Measurements from ENCODE around the gene FAM20A.
"Not testable (repeated sequence)": the region's sequence is repeated elsewhere in the genome, so short reads cannot be mapped to it uniquely, and the experiment has no call there.

Gene FAM20A

DNA sequence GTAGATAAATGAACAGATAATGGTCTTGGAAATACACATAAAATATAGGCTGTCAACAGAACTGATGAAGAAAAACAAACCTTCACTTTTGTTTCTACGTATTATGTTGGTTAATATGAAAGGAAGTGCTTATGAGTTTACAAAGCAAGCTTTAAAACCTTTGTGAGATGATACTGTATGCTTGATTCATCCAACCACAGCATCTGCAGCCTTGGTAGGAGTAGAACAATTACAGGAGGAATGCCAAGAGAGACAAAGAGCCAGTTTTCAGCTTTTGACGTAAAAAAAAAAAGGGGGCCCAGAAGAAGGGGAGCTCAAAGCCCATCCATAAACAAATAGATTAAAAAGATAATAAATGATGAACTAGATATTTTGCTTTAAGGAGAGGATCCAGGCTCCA lies 13.3 kb downstream of the FAM20A start:
- no peak for DNase-seq

DNA sequence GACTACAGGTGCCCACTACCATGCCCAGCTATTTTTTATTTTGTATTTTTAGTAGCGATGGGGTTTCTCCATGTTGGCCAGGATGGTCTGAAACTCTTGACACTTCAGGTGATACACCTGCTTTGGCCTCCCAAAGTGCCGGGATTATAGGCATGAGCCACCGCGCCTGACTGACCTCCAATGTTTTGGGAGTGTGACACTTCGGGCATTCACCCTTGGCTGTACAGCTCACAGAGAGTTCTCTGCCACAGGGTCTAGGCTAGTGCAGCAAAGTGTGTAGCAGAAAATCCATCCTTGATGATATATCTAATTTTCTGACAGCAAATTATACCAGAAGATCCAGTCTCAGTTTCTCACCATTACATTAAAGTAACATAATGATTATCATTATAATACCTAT lies 14.1 kb downstream of the FAM20A start:
- no peak for DNase-seq

DNA sequence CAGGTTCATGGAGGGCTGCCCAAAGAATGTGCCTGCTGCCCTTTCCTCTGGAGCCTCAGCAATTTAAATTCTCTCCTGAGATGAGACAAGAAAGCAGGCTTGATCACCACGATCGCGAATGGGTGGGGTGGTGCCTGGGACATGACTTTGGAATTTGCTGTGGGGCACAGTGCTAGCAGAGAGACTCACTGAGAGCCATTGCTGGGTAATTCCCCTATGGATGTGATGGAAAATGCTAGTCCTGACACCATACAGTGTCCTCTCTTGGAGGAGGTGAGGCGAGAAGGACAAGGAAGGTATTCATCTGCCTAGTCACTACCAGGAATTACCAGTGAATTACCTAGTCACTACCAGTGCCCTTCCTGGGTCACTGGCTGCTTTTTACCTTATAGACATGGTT lies 15.5 kb downstream of the FAM20A start:
- DNase-seq, result no peak

DNA sequence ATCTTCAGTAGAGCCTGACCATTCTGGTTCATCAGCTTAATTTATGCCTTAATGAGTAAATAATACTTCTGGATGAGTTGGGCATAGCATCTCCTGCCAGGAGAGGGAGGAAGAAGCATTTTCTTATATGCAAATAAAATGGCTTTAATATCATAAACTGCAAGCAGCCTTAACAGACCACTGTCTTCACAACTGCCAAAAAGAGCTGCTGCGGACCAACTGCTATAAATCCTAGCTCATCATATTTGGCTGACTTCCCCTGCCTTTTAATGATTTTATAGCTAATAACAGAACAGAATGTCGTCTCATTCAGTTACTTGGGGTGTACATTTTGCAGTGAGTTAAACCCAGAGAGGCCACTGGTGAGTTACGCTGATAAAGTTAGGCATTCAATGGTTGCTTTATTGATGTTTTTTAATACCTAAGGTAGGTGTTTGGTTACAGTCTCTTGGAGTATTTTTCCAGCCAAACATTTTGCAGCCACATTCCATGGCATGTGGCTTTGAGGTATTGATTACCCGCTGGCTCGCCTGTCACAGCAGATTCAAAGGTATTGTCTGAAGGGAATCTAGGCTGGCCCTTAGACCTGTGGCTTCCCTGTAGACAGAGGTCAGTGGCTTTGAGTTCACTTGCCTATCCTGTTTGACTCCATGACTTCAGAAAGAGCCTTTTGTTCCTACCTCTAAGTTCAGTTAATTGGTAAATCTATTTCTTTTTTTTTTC lies 16.4 kb downstream of the FAM20A start:
- no peak for DNase-seq

DNA sequence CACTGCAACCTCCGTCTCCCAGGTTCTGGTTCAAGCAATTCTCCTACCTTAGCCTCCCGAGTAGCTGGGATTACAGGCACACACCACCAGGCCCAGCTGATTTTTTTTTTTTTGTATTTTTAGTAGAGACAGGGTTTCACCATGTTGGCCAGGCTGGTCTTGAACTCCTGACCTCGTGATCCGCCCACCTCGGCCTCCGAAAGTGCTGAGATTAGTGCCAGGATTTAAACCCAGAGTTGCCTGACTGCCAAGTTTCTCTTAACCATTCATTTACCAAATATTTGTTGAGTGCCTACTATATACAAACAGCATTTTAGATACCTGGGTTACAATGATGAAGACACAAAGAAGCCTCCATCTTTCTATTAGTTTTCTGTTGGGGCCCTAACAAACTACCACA lies 18.3 kb downstream of the FAM20A start:
- DNase-seq, result not testable (repeated sequence)

DNA sequence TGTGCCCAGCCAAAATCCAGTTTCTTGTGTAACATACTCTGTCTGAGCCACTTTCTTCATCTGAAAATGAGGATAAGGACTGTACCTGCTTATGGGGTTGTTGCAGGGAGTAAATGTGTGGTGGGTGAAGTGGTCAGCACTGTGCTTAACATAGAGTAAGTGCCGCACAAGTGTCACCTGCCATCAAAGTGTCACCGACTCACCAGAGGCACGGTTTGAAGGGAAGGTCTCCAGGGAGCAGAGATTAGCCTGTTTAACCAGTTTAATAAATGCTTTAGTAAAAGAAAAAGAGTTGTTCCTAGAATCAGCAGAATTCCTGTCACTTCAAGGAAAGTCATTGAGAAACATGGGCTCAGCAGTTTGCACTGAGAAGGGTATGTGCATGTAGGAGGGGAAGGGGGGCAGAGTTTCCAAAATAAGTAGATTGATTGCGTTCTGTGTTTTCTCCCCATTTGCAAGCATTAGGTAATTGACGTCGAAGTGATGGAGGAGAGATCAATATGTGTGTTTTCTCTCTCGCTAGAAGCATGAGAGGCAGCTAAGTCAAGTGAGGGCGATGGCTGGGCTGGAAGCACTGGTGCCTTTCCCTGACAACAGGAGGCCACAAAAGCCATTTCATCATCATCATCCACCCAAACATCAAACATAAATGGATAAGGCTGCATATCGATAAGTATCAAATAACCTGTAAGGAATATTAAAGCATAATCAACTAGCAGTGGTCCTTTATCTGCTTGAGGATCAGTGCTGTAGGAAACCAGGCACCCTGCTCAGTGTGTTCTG lies 19.1 kb downstream of the FAM20A start:
- DNase-seq, result no peak

DNA sequence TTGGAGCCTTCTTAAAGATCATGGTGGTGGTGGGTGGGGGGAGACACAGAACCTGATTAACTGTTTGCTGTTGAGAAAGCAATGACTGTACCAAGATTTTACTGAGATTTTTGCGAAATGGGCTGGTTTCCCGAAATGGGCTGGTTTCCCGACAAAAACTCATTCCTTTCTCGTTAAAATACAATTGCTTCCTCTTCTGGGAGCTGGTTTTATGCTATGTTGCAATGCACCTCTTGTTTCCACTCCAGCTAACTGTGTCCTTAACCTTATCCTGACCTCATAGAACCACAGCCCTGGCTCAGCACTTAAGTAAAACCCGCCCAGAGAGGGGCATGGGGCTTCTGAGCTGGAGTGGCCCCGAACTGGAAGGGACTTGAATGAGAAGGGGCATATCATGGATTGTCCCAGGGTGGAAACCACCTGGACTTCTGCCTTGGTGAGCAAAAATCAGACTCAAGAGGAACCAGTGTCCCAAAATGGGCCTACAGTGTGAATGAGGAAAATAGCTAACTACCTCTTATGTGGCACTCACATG lies 20.9 kb downstream of the FAM20A start:
- peak; percentile 6 to 71 for DNase-seq

DNA sequence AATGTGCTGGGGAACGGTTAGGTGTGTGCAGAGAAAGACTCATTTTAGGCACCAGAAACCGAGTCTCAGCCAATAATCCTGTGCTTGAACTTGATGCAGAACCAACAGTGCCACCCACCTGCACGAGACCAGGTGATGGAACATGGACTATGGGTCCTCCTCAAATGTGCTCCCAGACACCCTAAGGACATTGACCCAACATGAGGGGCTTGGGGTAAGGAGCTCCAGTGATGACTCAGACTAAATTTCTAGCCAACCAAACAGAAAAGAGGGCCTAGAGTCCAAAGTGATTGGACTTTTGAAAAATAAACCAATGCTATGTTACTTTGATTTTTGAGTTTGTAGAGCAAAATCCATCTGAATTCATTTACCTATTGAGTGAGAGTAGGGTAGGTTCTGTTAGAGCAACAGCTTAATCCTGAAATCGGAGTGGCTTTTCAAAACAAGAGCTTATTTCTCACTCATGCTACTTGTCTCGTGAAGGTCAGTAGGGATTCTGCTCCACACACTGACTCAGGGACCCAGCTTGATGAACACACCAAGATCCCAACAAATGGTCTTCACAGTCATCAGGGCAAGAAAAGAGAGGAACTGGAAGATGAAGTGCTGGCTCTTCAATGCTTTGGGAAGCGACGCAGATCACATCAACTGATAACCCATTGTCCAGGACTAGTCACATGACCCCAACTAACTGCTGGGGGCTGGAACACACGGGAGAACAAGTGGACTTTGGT lies 21.8 kb downstream of the FAM20A start:
- no peak for DNase-seq

DNA sequence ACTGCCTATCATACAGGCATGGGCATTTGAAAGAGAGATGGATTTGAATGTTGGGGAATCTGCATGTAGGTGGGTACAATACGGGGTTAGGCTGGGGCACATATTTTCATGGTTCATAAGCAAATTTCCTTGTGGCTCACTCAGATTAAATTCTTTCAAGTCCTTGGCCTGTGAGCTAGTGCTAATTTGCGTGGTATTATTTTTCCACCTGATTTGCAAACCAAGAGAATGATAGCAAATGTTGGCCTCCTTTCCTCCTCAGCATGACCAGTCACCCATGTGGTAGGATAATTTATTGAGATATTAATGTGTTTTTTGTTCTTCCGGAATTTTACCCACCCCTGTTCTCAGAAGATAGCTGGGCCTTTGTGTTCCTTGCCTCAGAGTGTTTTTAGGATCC lies 22.9 kb downstream of the FAM20A start:
- DNase-seq, result no peak

DNA sequence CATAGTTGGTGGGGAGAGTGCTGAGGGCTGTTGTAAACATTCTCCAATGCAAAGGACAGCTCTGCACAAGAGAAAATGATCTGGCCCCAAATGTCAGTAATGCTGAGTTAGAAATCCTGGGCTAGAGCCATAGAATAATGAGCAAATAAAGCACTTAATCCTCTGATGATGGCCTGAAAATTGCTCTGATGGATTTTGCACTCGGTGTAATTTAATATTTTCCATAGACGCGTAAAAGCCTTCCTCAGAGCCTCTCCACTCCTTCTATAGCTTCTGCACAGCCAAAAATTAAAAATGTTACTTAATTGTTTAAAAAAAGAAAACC lies 23.7 kb downstream of the FAM20A start:
- no peak for DNase-seq

DNA sequence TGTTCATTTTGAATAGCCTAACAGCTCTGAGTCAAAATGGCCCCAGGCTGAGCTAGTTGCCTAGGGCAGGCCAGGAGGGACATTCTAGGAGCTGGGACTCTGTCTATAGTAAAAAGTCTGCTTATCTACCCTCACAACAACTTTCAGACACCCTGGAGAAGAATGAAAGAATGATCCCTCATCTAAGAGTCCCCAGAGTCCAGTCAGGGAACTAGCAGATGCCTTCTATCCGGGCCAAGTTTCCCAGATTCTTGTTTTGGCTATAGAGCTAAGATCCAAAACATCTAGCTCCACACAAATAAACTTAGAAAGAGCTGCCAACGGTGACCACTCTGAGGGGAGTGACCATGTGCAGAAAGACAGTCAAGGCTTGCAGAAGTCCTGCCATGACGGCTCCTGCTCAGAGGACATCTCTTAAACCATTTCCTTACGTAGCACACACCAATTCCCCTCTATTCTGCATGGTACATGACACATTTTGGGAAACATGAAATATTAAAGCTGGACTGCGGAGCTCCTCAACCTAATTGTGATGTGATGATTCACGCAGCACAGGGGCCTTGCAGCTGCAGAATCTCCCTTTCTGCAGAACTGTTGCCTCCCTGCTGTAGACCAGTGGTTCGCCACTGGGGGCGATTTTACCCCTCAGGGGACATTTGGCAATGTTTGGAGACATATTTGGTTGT lies 24.2 kb downstream of the FAM20A start:
- no peak for DNase-seq

DNA sequence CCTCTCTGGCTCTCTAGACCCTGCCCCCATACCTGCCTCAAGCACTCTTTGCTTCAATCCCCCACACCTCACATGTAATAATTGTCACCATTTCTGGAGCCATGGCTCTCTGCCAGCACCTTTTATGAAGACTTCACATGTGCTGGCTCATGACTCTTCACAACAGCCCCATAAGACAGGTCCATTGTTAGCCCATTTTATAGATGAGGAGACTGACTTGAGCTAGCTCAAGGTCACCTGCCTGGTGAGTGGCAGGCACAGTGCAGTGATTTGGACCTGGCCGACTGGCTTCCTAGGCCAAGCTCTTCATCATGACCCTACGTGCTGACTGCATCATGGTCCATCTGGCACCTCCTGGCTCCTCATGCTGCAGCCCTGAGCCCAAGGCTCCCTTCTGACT lies 25.0 kb downstream of the FAM20A start:
- no peak for DNase-seq

DNA sequence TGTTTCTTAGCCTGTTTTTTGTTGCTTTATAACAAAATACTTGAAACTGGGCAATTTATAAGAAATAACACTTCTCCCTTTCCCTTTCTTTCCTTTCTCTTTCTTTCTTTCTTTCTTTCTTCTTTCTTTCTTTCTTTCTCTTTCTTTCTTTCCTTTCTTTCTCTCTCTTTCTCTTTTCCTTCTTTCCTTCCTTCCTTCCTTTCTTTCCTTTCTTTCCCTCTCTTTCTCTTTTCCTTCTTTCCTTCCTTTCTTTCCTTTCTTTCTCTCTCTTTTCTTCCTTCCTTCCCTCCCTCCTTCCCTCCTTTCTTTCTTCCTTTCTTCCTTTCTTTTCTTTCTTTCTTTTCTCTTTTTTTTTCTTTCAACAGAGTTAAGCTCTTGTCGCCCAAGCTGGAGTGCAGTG lies 27.8 kb downstream of the FAM20A start:
- no peak for DNase-seq

DNA sequence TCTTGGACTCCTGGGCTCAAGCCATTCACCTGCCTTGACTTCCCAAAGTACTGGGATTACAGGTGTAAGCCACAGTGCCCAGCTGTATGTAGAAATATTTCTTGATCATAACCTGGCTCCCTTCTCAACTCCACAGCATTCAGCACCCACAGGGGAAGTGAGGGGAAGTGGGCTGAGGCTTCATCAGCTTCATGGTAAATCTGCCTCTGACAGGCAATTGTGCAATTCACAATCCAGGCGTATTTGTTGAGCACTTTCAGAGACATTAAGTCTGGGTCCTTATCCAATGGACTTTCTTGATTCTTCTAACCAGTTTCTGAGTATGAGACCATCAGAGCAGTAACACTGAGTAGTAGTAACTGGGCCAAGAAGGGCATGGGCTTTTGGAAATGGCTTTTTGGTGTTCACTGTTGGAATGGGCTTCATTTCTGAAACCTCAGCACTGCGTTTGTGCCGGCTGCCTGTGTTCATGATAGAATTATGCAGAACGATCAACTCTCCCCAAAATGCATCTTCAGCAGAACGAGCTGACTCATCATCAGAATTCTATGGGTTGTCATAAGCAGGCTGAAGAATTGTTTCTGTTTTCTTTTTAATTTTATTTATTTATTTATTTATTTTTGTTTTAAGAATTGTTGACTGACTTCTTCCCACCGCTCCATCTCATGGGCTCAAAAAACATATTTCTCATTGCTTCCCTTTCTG lies 28.9 kb downstream of the FAM20A start:
- DNase-seq, result no peak

DNA sequence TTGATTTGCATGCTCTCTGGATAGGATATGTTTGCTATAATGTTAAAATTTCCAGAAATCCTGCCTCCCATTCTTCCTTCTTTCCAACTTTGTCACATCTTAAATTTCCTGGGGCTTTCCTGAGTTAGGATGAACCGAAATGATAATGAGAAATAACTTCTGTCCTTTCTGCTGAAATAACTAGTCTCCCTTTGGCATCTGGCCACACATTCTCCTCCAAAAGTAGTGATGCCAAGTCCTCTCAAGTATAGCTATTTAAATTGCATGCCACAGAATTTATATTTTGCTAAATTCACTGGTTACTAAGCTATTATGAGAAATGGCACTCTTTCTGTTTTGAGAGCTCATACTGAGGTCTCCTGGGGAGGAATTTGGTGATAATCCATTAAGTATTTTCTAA lies 30.6 kb downstream of the FAM20A start:
- no peak for DNase-seq

DNA sequence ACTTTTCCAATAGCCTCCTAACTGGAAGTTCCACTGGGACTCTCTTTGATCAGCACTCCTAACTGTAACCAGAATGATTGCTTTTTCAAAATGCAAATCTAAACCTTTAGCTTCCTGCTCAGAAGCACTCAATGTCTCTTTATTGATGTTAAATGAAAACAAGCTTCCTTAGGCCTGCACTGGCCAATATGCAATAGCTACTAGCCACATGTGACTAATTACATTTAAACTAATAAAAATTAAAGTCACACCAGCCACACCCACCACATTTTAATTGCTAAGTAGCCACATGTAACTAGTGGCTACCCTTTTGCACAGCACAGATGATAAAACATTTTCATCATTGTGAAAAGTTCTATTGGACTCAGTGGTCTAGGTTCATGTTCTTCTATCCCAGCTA lies 31.8 kb downstream of the FAM20A start:
- DNase-seq, result no peak

DNA sequence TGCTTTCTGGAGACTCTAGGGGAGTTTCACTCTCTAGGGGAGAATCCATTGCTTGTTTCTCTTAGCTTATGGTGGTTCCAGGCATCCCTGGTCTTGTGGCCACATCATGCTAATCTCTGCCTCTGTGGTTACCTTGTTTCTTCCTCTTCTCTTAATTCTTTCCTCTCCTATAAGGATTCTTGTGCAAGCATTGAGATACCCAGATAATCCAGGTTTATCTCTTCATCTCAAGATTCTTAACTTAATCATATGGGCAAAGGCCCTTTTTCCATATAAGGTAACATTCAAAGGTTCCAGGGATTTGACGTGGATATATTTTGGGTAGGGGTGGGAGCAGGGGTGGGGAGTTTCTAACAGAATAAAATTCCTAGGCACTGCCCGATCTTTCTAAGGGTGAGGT lies 32.6 kb downstream of the FAM20A start:
- DNase-seq, result no peak

DNA sequence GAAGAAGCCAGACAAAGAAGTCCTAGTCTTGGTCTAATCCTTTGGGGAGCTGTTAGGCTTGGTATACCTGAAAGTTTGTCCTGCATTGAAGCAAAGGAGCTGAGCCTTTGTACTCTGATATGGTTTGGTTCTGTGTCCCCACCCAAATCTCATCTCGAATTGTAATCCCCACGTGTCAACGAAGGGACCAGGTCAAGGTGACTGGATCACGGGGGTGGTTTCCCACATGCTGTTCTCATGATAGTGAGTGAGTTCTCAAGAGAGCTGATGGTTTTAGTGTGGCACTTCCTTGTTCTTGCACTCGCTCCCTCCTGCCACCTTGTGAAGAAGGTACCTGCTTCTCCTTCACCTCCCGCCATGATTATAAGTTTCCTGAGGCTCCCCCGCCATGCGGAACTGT lies 33.6 kb downstream of the FAM20A start:
- DNase-seq, result no peak

DNA sequence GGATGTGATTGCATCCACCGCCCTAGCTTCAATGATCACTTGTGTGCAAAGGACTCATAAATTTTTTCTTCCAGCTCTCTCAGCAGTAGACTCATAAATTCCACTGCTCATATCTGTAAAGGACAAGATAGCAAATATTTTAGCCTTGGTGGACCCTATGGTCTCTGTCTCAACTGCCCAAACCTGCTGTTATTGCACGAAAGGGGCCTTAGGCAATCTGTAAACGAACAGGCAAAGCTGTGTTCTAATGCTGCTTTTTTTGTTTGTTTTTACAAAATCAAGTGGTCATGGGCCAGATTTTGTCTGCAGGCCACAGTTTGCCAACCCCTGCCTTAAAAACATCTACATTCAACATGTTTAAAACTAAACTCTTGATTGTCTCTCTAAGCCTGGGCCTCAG lies 34.1 kb downstream of the FAM20A start:
- no peak for DNase-seq

DNA sequence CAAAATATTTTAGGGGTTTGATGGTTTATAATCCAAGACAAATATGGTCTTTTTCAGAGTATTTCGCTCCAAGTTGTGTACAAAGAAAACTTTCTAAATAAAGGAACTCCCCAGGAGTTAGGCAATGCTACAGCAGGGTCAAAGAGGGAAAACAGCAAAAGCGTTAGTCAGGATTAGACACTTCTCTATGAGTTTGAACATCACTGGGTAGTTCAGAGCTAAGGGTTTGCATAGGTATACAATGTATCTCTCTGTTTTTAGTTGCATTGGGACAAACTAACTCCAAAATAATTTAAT lies 34.8 kb downstream of the FAM20A start:
- no peak for DNase-seq

DNA sequence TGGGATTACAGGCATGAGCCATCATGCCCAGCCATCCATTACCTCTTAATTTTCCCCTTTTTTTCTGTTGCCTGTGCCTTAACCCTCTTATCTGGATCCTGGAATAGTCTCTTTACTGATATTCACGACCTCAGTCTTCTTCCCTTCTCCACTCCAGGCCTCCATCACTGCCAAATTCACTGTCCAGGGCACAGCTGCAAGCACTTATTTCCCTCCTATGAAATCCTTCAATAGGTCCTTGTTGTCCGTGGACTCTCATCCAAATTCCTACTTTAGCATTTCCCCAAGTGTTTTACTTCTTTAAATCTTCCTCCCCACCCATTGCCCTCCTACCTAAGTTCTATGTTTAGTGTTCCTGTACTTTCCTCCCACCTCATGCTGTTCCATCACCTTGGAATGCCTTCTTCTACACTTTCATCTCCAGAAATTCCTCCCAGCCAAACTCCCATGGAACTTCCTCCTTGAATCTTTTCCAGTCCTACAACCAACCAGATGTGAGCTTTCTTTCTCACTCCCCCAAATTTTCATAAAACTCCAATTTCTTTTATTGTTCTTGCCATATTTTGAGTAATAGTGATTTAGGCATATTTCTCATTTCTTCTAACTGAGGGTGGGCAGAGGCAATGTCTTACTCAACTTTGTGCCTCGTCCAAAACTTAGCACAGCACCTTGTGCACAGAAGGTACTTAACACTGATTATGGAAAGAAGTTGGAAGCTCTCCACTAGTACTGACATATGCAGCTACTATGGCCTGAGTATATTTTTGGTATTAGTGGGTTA lies 35.3 kb downstream of the FAM20A start:
- DNase-seq, result no peak
